ENCODE results near the gene ATP5PB.

DNA sequence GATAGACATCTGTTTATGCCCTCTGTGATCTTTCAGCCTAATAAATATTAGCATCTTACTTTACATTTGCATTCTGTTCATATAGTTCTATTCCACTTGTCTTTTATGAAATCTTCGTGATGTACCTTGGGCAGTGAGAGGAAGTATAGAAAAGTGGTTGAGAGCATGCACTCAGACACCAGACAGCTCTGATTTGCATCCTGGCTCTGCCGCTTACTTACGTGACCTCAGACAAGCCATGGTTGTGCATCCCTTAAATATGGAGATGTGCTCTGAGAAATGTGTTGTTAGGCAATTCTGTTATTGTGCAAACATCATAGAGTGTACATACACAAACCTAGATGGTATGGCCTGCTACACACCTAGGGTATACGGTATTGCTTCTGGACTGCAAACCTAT is 44.7 kb upstream of the ATP5PB start:
- TF ChIP-seq, protein P1, sequence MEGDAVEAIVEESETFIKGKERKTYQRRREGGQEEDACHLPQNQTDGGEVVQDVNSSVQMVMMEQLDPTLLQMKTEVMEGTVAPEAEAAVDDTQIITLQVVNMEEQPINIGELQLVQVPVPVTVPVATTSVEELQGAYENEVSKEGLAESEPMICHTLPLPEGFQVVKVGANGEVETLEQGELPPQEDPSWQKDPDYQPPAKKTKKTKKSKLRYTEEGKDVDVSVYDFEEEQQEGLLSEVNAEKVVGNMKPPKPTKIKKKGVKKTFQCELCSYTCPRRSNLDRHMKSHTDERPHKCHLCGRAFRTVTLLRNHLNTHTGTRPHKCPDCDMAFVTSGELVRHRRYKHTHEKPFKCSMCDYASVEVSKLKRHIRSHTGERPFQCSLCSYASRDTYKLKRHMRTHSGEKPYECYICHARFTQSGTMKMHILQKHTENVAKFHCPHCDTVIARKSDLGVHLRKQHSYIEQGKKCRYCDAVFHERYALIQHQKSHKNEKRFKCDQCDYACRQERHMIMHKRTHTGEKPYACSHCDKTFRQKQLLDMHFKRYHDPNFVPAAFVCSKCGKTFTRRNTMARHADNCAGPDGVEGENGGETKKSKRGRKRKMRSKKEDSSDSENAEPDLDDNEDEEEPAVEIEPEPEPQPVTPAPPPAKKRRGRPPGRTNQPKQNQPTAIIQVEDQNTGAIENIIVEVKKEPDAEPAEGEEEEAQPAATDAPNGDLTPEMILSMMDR (IDR thresholded peaks at IDR 0.05): no peak
- no peak for TF ChIP-seq ZFX (IDR thresholded peaks at IDR 0.05; ENCODE audit: borderline replicate concordance)

Data from 22Rv1 (cell line).